Endothelial cell of umbilical vein (primary cell): ENCODE results near the gene ANXA11. TPM values are rescaled to one million over a fixed set of nuclear protein-coding genes. Genes with fewer than 3 reads are reported as not detected.

Experiments
- BruUV-seq: library from RNA; stranded (reverse); fragments of 400-500 nt; replicated peaks from 2 replicates; lab custom pipeline; 2021; lab: Mats Ljungman, UMichigan
- CTCF ChIA-PET: fragments of 300-600, 350-600 bp; sonication (Branson Sonifier 250); formaldehyde crosslinking; loops from one replicate; lab custom pipeline; 2021; ENCODE audit warnings: antibody characterized with exemption, inconsistent platforms; lab: Charles Lee
- POLR2A ChIA-PET: fragments of 300-600, 350-600 bp; sonication (Branson Sonifier 250); formaldehyde crosslinking; loops from one replicate; lab custom pipeline; 2021; ENCODE audit warnings: antibody characterized with exemption, inconsistent platforms; lab: Charles Lee
- DNase-seq: peaks from one replicate; pipeline ENCODE4 v3.0.0-alpha.2; 2011; ENCODE audit warnings: low read depth, low spot score
- FAIRE-seq: peaks from 2 replicates; lab custom pipeline; 2011; peaks lifted over from hg19 to GRCh38; lab: Jason Lieb, UNC
- H2AFZ ChIP-seq: 2 replicates; pipeline ENCODE4 v1.6.0; 2012; ENCODE audit warnings: low read depth, low read length, control low read depth, inconsistent platforms
- H3K27ac ChIP-seq: 2 replicates; pipeline ENCODE4 v1.5.1; 2011; ENCODE audit warnings: low read depth, mild to moderate bottlenecking, control low read depth, low read length, moderate library complexity; ENCODE audit not compliant: insufficient read depth
- H3K27me3 ChIP-seq, 2 experiments: 2 replicates each; pipeline versions ENCODE4 v1.6.0 to v1.6.1; 2011; ENCODE audit warnings: low read length in 2 of 2, mixed read lengths in 1 of 2; ENCODE audit not compliant: control insufficient read depth in 2 of 2, insufficient read depth in 2 of 2
- H3K36me3 ChIP-seq, 2 experiments: 2 replicates in 1 of 2; 3 replicates in 1 of 2; pipeline ENCODE4 v1.5.1; 2011; ENCODE audit warnings: low read length in 2 of 2, mild to moderate bottlenecking in 1 of 2, moderate library complexity in 1 of 2; ENCODE audit not compliant: control insufficient read depth in 2 of 2, insufficient read depth in 2 of 2; ENCODE audit errors: extremely low read depth in 1 of 2
- H3K4me1 ChIP-seq: 3 replicates; pipeline ENCODE4 v1.5.1; 2011; ENCODE audit warnings: mild to moderate bottlenecking, low read length; ENCODE audit not compliant: control insufficient read depth, insufficient read depth; ENCODE audit errors: extremely low read depth
- H3K4me2 ChIP-seq: 2 replicates; pipeline ENCODE4 v1.6.1; 2011; ENCODE audit warnings: low read length, control low read depth, mixed read lengths; ENCODE audit not compliant: insufficient read depth
- H3K4me3 ChIP-seq, 3 experiments: fragments of 200-600 bp in 1 of 3; sonication (generic), shearing (Covaris generic) in 1 of 3; replicated peaks in 1 of 3; 2 replicates each; pipeline ENCODE4 v1.5.1; 2011 to 2016; ENCODE audit warnings: control low read depth in 3 of 3, low read length in 3 of 3, mild to moderate bottlenecking in 2 of 3, inconsistent platforms in 1 of 3, low read depth in 1 of 3, moderate library complexity in 1 of 3; ENCODE audit not compliant: insufficient read depth in 1 of 3
- H3K79me2 ChIP-seq: 2 replicates; pipeline ENCODE4 v1.6.0; 2012; ENCODE audit warnings: low read length, inconsistent platforms; ENCODE audit not compliant: control insufficient read depth, insufficient read depth
- H3K9ac ChIP-seq: replicated peaks from 2 replicates; pipeline ENCODE3; 2011; ENCODE audit warnings: low read length, control low read depth; ENCODE audit not compliant: insufficient read depth; ENCODE audit errors: extremely low read depth
- H3K9me1 ChIP-seq: replicated peaks from 3 replicates; pipeline ENCODE4 v1.6.0; 2011; ENCODE audit warnings: mild to moderate bottlenecking, low read length; ENCODE audit not compliant: control insufficient read depth, insufficient read depth; ENCODE audit errors: extremely low read depth
- H3K9me3 ChIP-seq: replicated peaks from 2 replicates; pipeline ENCODE4 v1.5.1; 2012; ENCODE audit warnings: low read length, inconsistent platforms; ENCODE audit not compliant: control insufficient read depth, insufficient read depth
- H4K20me1 ChIP-seq: replicated peaks from 2 replicates; pipeline ENCODE3; 2011; ENCODE audit warnings: mild to moderate bottlenecking, low read length; ENCODE audit not compliant: control insufficient read depth, insufficient read depth; ENCODE audit errors: extremely low read depth
- CTCF ChIP-seq, 2 donors: IDR thresholded peaks; 1 replicate in 1 of 2; 2 replicates in 1 of 2; pipeline ENCODE4 v1.5.1; 2011; ENCODE audit warnings: low read length in 2 of 2, mild to moderate bottlenecking in 2 of 2, moderate library complexity in 2 of 2, control low read depth in 1 of 2, inconsistent platforms in 1 of 2, low read depth in 1 of 2; ENCODE audit not compliant: insufficient read depth in 1 of 2; ENCODE audit errors: extremely low read depth in 1 of 2
- FOS ChIP-seq: IDR thresholded peaks from 2 replicates; pipeline ENCODE4 v1.6.1; 2011; ENCODE audit warnings: mild to moderate bottlenecking, low read length, moderate library complexity, borderline replicate concordance; ENCODE audit not compliant: insufficient read depth
- GATA2 ChIP-seq: IDR thresholded peaks from 2 replicates; pipeline ENCODE4 v1.7.0; 2011; ENCODE audit warnings: low read depth, mild to moderate bottlenecking, moderate library complexity, mixed read lengths, low read length; ENCODE audit not compliant: insufficient read length, insufficient read depth
- MAX ChIP-seq: IDR thresholded peaks from 2 replicates; pipeline ENCODE4 v1.6.1; 2011; ENCODE audit not compliant: insufficient read depth, insufficient read length
- MYC ChIP-seq: IDR thresholded peaks from one replicate; pipeline ENCODE4 v1.6.1; 2011; ENCODE audit warnings: mild to moderate bottlenecking, low read depth, low read length
- POLR2A ChIP-seq: IDR thresholded peaks from 2 replicates; pipeline ENCODE4 v1.6.1; 2012; ENCODE audit warnings: low read depth, mild to moderate bottlenecking, control low read depth, low read length
- POLR2AphosphoS5 ChIP-seq: IDR thresholded peaks from 2 replicates; pipeline ENCODE4 v1.6.1; 2012; ENCODE audit warnings: low read depth, mild to moderate bottlenecking, control low read depth, low read length, moderate library complexity; ENCODE audit not compliant: insufficient read depth
- dilution Hi-C: fragments of 300-500 bp; cut with MboI; formaldehyde crosslinking; loops from one replicate; pipeline ENCODE4 v1.15.0; 2019; ENCODE audit warnings: low sequenced_read_pairs; ENCODE audit not compliant: extremely low pct_ligation_motif_present
- intact Hi-C: fragments of 100-400 bp; cut with micrococcal nuclease; formaldehyde crosslinking; loops from one replicate; pipeline ENCODE4 v1.10.0; 2022
- polyA plus RNA-seq, 4 experiments: library from polyadenylated mRNA; depleted of rRNA in 3 of 4; stranded (reverse) in 3 of 4; unstranded in 1 of 4; fragments of >200 nt; gene quantifications; 2 replicates each; pipeline versions ENCODE4 v1.2.1 to v1.2.3, GENCODE V29; 2011 to 2012; ENCODE audit warnings: missing spikeins in 1 of 4
- total RNA-seq: library from RNA; stranded (reverse); gene quantifications from 2 replicates; pipeline ENCODE4 v1.2.3, GENCODE V29; 2021

ANXA11 gene
- total and polyA plus RNA-seq, 2 donors (not counting 3 experiments of a cell fraction or from before 2014, with no cell fraction given), result 59.2 to 143 TPM

DNA sequence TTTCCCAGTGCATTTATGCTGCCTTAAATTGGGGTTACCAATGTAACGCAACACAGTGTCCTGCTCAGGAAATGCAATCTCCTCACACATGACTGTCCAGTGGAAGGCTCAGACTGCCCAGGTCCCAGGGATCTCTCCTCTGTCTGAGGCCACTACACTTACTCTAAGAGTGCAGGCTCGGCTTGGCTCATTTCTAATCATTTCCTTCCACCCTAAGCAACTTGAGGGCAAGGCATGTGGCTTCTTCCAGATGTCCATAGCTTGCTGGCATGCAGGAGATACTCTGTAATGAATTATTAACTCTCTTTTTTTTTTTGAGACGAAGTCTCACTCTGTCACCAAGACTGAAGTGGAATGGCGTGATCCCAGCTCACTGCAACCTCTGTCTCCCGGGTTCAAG is 49.1 kb downstream of the ANXA11 start:
- H3K4me2 ChIP-seq, result no peak overlapping the region
- no peaks in the 10 kb centered on the region for H3K79me2 ChIP-seq
- no peaks in the 10 kb centered on the region for H3K9me3 ChIP-seq
- no peak for TF ChIP-seq POLR2A
- no peak for TF ChIP-seq CTCF (IDR thresholded peaks at IDR 0.05; ENCODE audit: extremely low read depth in 1 of 2, insufficient read depth in 1 of 2, low read depth in 1 of 2, low read length in 2 of 2)
- no peak for TF ChIP-seq MYC
- no peak for TF ChIP-seq FOS
- FAIRE-seq (no peak), DNase-seq (no peak)
- H3K27me3 ChIP-seq, result no peaks in the 10 kb centered on the region
- intact Hi-C loops (no loop called here), dilution Hi-C loops (no loop called here)
- ChIA-PET POLR2A (no interaction called here), CTCF (interaction anchor here (1.1 to 1.3 kb wide), 2 partner anchors 12 to 44 kb away, joined by 3 read pairs; no protein-coding TSS in a partner anchor)
- H3K36me3 ChIP-seq, result peaks cover 9 to 23% of the 10 kb centered on the region in 2 experiments
- H3K27ac ChIP-seq, result no peak overlapping the region
- H3K4me3 ChIP-seq, result no peak overlapping the region
- H2AFZ ChIP-seq, result no peak overlapping the region
- no peak overlapping the region for H3K9ac ChIP-seq
- no peaks in the 10 kb centered on the region for H3K9me1 ChIP-seq
- no TSS peak for BruUV-seq
- H4K20me1 ChIP-seq, result no peaks in the 10 kb centered on the region
- peaks cover 13% of the 10 kb centered on the region for H3K4me1 ChIP-seq

GRCh38 chr10:80155696-80156215 is 49.6 kb downstream of the ANXA11 start:
- dilution Hi-C loops, result no loop called here
- ChIA-PET POLR2A (no interaction called here), CTCF (interaction anchor here (1.1 to 1.3 kb wide), 2 partner anchors 12 to 45 kb away, joined by 3 read pairs; no protein-coding TSS in a partner anchor)
- Histone ChIP-seq H3K9me1 (no peaks in the 10 kb centered on the region), H3K4me2 (no peak overlapping the region), H2AFZ (no peak overlapping the region), H4K20me1 (no peaks in the 10 kb centered on the region), H3K9me3 (no peaks in the 10 kb centered on the region), H3K27ac (no peak overlapping the region), H3K9ac (no peak overlapping the region), H3K4me3 (no peak overlapping the region), H3K4me1 (peaks cover 13% of the 10 kb centered on the region), H3K79me2 (no peaks in the 10 kb centered on the region), H3K36me3 (peaks cover 9 to 20% of the 10 kb centered on the region in 2 experiments), H3K27me3 (no peaks in the 10 kb centered on the region)
- DNase-seq (no peak), FAIRE-seq (no peak)
- intact Hi-C loops, result no loop called here
- no TSS peak for BruUV-seq
- no peak for TF ChIP-seq GATA2
- no peak for TF ChIP-seq POLR2AphosphoS5
- TF ChIP-seq MAX, result no peak
